ENCODE results near the gene DDX6.
"Not testable (repeated sequence)": the region's sequence is repeated elsewhere in the genome, so short reads cannot be mapped to it uniquely, and the experiment has no call there.

DDX6 gene

DNA sequence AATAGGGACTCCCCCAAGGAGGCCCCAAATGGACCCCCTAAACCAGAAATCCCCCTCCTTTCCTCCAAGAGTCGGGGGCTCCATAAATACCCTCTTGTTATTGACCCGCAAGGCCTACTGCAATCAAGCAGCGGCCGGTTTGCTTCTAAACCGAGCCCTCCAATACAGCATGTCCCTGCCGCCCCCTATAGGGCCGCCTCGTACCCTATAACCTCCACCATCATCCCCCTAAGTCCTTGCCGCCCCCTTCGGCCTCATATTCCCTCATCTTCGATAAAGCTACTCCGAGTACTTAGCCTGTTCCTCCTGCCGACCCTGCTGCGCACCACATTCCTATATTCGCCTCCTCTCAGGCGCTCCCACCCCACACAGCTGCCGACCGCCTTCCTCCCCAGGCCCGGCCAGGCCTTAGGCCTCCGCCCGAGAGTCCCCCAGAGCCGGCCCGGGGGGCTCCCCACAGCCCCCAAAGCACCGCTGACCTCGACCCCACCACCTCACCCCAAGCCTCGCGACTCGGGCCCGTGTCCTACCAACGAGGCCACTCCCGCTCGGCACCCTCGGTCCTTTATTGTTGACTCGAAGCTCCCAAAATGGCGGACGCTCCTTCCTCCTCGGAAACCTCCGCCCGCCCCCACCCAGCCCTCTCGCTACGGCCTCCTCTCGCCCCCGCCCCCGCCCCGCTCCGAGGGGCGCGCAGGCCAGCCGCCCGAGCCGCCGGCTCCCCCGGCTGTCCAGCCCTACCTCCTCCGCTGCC, 430 bp downstream of the DDX6 start:
- DNase-seq: no peak

DNA sequence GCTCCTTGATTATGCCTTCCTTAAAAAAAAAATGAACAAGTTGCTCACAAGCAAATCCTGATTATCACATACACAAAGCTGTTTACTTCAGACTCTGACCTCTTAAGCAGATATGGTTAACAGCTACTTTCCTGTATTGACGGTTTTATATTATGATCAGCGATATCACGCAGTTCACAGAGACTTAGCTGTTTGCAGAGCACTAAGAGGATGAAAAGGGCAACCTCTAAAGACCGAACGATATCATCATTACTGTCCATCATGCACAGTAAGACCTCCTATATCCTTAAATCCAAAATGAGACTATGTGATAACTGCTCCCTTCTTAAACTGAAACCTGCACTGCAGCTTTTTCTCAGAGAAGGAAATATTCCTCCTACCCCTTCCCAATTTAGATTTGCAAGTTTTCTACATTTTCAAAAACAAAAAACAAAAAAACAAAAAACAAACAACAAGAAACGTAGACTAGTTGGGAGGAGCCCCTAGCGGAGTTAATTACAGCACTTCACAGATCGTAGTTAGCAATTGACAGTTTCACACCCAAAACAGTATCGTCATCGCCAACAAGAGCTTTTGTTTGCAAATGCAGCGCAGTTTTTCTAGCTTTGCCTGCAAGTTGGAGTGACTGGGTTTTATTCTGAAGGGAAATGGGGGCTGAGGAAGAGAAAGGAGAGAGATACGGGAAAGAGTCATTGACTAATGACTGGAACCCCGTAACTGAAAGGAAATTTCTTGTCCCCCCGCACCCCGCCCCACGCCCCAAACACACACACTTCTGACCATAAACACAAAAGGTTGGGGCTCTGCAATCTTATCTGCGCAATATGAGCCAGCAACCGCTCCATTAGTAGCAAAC, 1.2 kb downstream of the DDX6 start:
- no peak for DNase-seq

DNA sequence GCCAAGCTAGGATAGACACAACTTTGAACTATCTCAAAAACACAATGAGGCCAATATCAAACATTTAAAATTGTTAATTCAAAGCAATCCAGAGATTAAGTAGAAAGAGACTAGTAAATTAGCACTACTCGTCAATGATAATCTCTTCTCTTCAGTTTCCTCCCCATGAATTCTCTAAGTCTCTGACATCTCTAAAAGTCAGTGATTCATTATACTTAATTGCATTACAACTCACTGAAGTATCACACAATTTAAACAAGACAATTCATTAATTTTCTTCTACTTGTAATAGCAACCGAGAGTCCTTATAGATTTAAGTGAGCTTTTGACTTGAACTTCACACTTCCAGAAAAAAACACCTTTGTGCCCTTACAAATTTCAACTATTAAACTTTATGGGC, 4.3 kb downstream of the DDX6 start:
- no peak for DNase-seq

DNA sequence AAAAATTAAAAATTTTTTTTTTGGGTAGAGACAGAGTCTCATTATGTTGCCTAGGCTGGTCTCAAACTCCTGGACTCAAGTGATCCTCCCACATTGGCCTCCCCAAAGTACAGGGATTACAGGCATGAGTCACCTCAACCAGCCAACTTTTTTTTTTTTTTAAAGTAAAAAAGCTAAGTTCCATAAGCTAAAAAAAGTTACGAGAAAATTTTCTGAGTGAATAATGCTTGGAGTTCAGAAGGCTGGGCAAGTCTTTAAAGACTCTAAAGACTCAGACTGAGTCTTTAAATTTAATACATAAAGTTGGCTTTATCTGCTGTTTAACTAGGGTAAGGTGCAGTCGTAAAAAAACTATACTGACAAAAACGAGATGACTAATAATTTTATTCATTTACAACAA, 5.6 kb downstream of the DDX6 start:
- DNase-seq: no peak

DNA sequence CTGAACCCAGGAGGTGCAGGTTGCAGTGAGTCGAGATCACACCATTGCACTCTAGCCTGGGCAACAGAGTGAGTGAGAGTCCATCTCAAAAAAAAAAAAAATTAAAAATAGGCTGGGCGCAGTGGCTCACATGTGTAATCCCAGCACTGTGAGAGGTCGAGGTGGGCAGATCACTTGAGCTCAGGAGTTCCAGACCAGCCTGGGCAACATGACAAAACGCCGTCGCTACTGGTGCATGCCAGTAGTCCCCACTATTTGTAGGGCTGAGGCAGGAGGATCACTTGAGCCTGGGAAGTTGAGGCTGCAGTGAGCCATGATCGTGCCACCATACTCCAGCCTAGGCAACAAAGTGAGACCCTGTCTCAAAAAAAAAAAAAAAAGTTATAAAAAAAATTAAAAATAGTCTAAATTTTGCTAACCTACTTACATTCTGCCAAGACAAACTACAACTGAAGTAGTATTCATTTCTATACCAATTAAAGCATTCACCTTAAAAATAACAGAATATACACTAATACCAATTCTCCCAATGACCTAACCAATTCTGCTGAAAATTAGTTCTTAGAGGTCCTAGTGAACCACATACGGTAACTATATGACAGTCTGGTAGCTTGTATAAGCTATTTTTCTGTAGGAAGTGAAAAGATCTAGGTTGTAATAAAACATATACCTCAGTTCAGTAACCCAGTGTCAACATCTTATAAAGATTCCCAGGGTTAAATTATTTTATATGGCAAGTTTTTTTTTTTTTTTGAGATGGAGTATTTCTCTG, 7.1 kb downstream of the DDX6 start:
- no peak for DNase-seq

DNA sequence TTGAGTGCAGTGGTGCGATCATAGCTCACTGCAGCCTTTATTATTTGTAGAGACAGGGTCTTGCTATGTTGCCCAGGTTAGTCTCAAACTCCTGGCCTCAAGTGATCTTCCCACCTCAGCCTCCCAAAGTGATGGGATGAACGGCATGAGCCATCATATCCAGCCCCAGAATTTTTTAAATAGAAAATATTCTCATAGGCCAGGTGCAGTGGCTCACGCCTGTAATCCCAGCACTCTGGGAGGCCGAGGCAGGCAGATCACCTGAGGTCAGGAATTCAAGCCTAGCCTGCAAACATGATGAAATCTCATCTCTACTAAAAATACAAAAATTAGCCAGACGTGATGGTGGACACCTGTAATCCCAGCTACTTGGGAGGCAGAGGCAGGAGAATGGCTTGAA, 7.6 kb downstream of the DDX6 start:
- not testable (repeated sequence) for DNase-seq

DNA sequence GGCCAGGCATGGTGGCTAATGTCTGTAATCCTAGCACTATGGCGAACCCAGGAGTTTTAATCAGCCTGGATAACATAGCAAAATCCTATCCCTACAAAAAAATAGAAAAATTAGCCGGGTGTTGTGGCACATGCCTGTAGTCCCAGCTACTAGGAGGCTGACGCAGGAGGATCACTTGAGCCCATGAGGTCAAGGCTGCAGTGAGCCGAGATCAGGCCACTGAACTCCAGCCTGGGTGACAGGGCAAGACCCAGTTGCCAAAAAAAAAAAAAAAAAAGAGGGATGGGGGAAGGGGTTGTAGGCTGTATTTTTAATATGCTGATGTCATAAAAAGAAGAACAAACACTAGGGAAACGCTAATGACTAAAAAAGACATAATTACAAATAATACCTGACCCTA, 12.1 kb downstream of the DDX6 start:
- DNase-seq: no peak

DNA sequence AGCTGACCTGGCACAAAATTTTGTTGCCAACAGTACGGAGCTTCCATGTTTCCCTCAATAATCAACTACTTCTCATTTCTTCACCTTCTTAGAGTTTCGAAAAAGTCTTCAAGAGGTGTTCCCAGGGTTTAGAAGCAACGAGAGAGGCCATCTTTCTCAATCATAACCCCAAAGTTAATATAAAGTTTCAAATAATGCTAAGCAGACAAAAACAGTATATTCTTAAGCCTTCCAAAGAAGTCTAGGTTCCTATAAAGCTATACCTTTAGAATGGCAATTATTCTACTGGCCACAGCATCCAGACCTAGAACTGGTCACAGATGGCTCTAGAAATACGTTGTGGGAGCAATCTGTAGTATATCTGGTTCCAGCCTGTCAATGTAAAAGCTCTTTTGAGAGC, 16.9 kb downstream of the DDX6 start:
- DNase-seq: no peak

DNA sequence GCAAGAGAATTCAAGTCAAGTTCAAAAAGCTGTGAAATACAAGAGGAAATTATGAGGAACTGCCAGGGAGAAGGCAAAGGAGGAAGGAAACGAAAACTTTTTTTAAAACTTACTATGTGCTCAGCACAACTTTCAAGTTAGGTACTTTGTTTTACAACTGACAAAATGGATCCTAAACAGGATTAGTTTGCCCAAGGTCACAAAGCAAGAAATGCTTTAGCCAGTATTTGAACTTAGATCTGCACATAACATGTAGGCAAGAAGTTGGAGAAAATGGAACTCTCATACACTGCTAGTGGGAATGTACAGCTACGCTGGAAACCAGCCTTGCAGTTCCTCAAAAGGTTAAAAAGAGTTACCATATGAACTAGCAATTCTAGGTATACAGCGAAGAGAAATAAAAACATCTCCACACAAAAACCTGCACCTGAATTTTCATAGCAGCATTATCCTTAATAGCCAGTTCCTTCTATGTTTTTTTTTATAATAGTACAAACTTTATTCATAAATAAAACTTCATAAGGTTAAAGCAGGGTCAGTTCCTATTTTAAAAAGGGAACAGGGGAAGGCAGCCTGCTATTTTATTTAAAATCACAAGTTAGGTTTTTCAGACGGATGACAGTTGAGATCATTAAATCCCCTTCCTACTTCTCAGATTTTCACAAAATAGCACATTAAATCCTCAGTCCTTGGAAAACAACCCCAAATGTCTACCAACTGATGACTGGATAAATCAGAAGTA, 19.2 kb downstream of the DDX6 start:
- DNase-seq: no peak

DNA sequence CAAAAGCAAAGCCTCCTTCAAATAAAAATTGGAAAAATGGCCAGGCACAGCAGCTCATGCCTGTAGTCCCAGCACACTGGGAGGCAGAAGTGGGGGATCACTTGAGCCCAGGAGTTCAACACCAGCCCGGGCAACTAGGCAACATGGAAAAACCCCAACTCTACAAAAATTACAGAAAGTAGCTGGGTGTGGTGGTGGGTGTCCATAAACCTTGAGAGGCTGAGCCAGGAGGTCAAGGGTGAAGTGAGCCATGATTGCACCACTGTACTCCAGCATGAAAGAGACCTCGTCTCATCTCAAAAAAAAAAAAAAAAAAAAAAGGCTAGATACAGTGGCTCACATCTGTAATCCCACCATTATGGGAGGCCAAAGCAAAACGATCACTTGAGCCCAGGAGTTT, 22.3 kb downstream of the DDX6 start:
- no peak for DNase-seq

DNA sequence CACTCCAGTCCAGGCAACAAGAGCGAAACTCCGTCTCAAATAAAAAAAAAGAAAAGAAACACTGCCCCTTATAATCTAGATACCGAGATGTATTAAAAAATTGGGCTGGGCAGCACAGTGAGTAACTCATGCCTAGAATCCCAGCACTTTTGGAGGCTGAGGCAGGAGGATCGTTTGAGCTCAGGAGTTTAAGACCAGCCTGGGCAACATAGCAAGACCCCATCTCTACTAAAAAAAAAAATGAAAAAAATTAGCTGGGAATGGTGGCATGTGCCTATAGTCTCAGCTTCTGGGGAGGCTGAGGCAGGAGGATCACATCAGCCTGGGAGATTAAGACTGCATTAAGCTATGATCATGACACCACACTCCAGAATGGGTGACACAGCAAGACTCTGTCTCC, 24.9 kb downstream of the DDX6 start:
- DNase-seq: no peak

DNA sequence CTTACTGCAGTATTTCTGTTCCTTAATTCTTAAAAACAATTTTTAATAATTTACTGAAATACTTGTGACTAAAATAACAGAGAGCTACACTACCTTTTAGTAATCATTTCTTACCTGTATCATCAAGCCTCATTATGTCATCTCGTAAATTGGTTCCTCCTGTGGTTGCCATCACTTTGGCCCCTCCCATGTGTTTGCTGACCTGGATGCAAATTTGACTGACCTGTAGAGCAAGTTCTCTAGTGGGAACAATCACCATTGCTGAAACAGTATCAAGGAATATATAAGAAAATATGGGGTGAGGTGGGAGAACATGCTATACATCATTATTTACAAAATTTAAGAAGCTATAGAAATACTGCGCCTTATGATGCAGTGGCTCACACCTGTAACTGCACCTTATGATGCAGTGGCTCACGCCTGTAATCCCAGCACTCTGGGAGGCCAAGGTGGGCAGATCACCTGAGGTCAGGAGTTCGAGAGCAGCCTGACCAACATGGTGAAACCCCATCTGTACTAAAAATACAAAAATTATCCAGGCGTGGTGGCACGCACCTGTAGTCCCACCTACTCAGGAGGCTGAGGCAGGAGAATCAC, 25.8 kb downstream of the DDX6 start:
- not testable (repeated sequence) for DNase-seq

DNA sequence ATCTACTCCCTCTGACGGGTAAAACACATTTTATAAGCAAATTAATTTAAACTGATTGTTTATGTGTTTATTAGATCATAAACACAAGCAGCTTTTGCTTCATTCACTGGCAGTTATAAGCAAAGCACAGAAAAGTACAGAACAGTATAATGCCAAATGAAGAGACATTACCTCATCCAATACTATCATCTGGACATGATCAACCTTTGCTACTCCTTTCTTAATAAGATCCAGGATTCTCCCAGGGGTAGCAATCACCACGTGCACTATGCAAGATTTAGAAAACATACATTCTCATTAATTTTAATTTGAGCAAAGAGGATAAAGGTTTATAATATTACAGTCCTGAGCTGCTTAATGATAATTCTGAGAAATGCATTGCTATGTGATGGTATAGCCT, 27.9 kb downstream of the DDX6 start:
- no peak for DNase-seq

DNA sequence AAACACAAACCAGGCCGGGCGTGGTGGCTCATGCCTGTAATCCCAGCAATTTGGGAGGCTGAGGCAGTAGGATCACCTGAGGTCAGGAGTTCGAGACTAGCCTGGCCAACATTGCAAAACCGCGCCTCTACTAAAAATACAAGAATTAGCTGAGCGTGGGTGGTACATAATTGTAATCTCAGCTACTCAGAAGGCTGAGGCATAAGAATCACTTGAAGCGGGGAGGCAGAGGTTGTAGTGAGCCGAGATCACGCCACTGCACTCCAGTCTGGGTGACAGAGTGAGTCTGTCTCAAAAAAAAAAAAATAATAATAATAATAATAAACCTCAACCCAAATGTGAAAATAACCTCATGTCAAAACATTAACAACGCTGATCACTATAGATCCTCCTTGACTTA, 29.0 kb downstream of the DDX6 start:
- DNase-seq: not testable (repeated sequence)

DNA sequence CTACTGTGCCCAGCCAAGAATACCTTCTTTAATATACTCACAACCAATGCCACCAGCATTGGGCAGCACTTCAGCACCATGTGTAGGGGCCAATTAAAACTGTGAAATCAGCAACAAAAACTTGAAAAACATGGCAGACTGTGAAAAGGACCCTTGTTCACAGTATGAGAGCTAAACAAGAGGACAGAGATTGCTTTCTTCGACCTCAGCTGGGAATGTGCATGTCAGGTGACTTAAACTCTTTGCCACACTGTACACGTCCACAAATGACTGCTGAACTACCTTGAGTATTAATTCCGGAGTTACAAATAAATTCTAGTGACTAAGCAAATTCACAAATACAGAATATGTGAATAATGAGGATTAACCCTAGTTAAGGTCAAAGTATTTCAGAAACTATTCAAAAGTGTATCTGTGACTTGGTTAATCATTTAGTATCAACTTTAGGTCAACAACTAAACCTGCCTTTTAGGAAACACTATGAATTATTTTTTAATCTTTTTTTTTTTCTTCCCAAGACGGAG, 33.0 kb downstream of the DDX6 start:
- no peak for DNase-seq

DNA sequence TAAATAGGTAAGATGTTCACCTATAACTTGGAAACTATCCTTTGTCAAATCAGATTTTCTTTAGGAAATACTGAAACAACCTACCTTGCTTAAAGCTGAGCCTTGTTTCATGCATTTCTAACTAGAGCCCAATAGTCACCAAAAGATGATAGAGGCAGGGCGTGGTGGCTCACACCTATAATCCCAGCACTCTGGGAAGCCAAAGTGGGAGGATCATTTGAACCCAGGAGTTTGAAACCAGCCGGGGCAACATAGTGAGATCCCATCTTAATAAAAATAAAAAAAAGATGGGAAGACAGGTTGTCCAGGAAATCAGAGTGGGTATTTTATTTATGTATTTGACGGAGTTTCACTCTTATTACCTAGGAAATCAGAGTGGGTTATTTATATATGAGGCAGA, 38.3 kb downstream of the DDX6 start:
- no peak for DNase-seq

DNA sequence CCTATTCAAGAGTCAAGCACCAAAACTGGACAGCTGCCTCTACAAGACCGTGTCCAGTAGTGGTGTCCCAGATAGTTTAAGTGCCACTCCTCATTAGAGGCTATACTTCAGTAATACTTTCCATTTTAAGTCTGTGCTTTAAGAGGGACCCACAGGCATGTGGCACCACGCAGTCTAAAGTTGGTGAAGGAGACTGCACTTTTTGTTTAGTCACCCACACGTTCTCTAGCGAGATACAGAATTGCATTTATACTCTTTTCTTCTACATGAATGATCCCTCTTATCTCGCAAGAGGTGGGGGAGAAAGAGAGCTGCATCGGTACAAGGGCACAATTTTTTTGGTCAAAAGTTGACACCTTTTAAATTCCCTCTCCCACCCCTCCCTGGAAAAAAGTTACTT, 41.5 kb downstream of the DDX6 start:
- no peak for DNase-seq

DNA sequence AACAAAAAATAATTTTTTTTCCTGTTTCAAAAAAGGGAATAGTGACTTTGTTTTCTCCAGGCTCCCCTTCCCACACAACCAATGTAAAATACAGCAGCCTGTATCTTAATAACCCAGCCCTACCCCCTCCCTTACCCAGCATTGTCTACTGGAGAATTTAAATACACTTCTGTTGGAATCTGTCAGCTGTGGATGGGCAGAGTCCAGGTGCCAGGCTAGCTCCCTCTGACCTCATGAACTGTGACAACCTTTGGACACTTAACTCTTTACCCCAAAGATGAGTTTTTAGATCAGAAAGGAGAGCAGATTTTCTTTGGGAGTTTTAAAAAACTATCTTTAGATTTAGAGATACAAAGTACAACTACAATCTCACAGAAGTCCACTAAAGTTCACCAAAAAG, 42.9 kb downstream of the DDX6 start:
- no peak for DNase-seq

DNA sequence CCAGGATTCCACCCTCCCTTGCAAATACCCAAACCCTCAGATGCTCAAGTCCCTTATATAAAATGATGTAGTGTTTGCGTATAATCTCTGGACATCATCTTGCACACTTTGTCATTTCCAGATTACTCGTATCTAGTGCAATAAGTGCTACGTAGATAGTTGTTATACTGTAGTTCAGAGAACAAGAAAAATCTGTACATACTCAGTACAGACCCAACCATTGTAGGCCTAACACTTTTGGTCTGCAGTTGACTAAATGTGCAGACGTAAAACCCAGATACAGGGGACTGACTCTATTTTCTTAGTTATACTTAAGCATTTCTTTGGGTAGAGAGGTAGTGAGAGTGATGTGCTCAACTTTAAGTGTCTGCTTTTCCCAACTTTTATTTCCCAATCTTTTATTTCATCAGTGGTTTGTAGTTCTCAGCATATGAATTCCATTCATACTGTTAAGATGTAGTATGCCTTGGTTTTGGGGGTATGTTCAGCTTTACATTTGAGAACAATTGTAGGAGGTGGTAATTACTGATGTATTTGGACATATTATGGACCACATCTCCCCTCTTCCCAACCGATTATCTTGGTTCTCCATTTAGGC, 43.9 kb downstream of the DDX6 start:
- no peak for DNase-seq

DNA sequence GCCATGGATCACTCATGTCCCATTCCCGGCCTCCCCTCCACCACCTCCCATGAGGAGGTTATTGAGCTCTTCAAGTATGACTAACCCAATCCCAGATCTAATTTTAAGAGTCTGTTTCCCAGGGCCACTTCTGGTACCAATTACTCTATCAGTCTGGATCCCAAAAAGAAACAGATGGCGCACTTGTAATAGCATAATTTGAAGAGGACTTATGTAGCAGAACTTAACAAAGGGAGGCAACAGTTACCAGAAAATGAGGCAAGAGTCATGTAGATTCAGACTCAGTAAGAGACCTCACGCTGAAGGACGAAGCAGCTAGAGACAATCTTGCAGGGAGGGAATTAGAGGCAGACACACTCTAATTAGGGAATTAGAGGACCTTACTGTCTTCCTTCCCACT, 46.9 kb downstream of the DDX6 start:
- no peak for DNase-seq

DNA sequence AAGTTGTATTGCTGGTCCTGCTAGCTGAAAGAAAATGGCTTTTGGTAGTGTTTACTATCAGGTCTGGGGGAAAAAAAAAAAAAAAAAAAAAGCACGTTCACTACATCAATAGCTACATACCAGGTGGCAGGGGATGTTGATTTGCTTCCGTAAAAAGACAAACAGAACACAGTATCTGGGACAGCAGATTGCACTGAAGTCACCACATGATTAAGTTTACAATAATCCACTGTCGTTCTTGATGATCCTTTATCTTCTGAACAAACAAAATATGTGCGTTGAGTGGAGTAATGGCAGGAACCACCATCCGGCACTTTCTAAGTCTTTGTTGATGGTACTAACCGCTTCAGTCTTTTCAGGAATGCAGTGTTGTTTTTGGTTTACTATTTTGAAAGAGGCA, 48.7 kb downstream of the DDX6 start:
- no peak for DNase-seq

DNA sequence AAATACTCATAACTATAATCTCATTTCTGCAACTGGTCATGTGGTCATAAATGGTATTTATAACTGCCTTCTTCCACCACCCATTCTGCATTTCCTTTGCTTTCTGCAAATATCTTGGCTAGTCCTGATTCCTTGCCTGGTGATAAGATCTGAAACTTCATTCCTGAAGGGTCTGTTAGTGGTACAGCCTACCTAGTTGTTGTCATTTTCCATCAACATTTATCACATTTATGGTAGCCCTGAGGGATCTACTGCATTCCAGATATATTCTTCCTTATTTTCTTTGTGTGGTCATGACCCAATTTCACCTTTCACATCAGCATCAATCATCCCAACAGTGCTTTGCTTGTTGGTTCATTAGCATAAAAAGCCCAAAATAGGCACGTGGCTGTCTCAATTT, 50.1 kb downstream of the DDX6 start:
- no peak for DNase-seq
